Subcutaneous abdominal adipose tissue (tissue), 5 donors: ENCODE results near the gene PPP1R14C.

Experiments used
- H3K27ac ChIP-seq: one replicate; pipeline ENCODE4 v1.7.0; 2013; ENCODE audit warnings: low read depth, mild to moderate bottlenecking, inconsistent platforms, low read length, moderate library complexity
- H3K27me3 ChIP-seq, 5 donors: one replicate each; pipeline ENCODE4 v1.7.0; 2013; ENCODE audit warnings: low read length in 5 of 5, inconsistent platforms in 1 of 5; ENCODE audit not compliant: control insufficient read depth in 5 of 5, insufficient read depth in 4 of 5
- H3K36me3 ChIP-seq, 5 donors: one replicate each; pipeline ENCODE4 v1.7.0; 2013; ENCODE audit warnings: low read length in 5 of 5; ENCODE audit not compliant: control insufficient read depth in 5 of 5, insufficient read depth in 5 of 5
- H3K4me1 ChIP-seq, 5 donors: one replicate each; pipeline ENCODE4 v1.7.0; 2013; ENCODE audit warnings: low read length in 5 of 5, mild to moderate bottlenecking in 3 of 5, moderate library complexity in 1 of 5; ENCODE audit not compliant: control insufficient read depth in 5 of 5, insufficient read depth in 5 of 5
- H3K4me3 ChIP-seq, 5 donors: one replicate each; pipeline ENCODE4 v1.7.0; 2013; ENCODE audit warnings: low read length in 5 of 5, low read depth in 1 of 5
- H3K9ac ChIP-seq, 5 donors: one replicate each; pipeline ENCODE4 v1.7.0; 2013; ENCODE audit warnings: low read length in 5 of 5, mild to moderate bottlenecking in 4 of 5, moderate library complexity in 3 of 5
- H3K9me3 ChIP-seq, 5 donors: one replicate each; pipeline ENCODE4 v1.7.0; 2013; ENCODE audit warnings: low read length in 5 of 5; ENCODE audit not compliant: control insufficient read depth in 5 of 5
- donor health status: healthy.
- donor health status: healthy.
- donor health status: healthy.
- donor health status: healthy.
- donor health status: healthy.

Gene PPP1R14C

DNA sequence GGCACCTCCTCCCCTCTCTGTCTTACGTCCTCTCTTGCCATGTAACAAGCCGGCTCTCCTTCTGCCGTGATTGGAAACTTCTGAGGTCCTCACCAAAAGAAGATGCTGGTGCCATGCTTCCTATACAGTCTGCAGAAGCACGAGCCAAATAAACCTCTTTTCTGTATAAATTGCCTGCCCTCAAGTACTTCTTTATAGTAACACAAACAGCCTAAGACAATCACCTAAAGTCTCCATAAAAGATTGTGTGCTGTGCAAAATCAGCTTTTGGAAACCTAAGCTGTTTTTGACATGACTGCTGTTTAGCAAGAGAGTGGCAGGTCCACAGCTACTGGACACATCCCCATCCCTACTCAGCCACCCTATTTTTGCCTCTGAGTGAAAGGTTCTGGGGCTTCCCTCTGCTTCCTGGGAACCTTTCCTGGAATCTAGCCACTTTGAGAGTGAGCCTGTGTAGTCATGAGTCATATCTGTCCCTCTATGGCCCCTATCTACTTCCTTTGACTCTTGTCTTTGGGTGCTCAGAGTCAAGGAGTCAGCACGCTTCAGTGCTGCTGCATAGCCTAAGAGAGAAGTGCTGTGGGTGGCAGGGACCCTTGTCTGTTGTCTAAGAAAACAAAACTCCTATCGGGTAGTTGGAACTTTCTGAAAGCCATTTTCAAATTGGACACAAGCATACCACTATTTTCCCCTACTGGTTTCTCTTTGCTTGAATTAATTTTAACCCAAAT lies 110.0 kb downstream of the PPP1R14C start:
- H3K4me3 ChIP-seq: no peak overlapping the region
- H3K9me3 ChIP-seq: peaks cover 0 to 5% (median 5%) of the 10 kb centered on the region in 5 donors
- H3K9ac ChIP-seq: no peak overlapping the region
- H3K36me3 ChIP-seq: no peaks in the 10 kb centered on the region
- H3K27ac ChIP-seq: no peak overlapping the region
- H3K27me3 ChIP-seq: peaks cover 0 to 5% (median 0%) of the 10 kb centered on the region in 5 donors
- no peaks in the 10 kb centered on the region for H3K4me1 ChIP-seq

DNA sequence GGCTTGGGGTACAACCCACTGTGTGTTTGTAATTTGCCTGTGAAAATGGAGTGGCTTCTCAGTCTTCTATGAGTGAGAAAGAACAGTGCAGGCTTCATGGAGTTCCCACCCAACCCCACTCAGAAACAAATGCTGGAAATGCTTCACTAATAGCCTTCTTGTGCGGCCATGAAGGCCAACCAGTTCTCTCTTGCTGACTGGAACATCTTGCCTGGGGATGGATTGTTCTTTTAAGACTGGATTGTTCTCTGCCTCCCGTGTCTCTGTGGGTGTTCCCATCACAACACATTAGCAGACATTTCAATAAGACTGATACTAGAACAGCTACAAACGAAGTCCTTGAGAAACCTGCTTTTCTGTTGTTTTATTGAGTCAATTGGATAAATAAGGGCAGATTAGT lies 110.6 kb downstream of the PPP1R14C start:
- Histone ChIP-seq H3K36me3 (no peaks in the 10 kb centered on the region), H3K9ac (no peak overlapping the region), H3K9me3 (no peaks in the 10 kb centered on the region), H3K4me3 (no peak overlapping the region), H3K4me1 (no peaks in the 10 kb centered on the region), H3K27me3 (peaks cover 0 to 5% (median 0%) of the 10 kb centered on the region in 5 donors), H3K27ac (no peak overlapping the region)

DNA sequence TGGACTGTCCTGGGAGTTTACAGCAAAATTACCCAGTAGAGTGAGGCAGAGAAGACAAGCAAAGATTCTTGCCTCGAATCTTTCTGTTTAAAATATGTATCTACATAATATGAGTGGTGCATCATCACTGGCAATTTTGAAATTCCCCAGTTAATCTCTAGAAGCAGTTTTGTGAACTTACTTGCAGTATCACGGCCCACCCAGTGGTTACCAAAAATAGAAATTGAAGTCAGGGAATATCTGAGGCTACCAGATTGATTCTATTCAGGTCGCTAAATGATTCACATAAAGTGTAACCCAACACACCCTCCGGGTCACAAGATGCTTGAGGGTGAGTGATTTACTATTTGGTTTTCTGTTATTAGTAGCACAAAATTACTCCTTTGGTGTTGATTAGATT lies 111.9 kb downstream of the PPP1R14C start:
- H3K27ac ChIP-seq: no peak overlapping the region
- no peaks in the 10 kb centered on the region for H3K9me3 ChIP-seq
- H3K4me3 ChIP-seq: no peak overlapping the region
- no peaks in the 10 kb centered on the region for H3K4me1 ChIP-seq
- peaks cover 0 to 5% (median 0%) of the 10 kb centered on the region in 5 donors for H3K27me3 ChIP-seq
- no peaks in the 10 kb centered on the region for H3K36me3 ChIP-seq
- no peak overlapping the region for H3K9ac ChIP-seq

DNA sequence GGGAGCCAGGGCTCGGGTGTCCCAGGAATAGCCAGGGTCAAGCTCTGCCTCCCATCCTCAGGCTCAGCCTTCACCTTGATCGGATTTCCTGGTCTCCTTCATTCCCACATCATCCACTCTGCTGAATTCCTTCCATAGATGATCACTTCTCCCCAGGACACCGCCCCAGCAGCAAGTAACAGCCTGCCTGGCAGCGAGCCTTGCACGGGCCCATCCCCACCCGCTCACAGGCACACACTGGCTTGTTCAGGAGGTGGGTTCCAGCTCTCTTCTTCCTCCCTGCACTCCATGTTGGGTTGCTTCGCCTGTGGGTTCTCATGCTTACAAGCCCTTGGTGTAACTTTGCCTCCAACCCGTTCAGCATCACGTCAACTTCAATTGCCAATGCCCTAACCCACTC lies 113.0 kb downstream of the PPP1R14C start:
- H3K36me3 ChIP-seq: no peaks in the 10 kb centered on the region
- H3K9ac ChIP-seq: no peak overlapping the region
- no peak overlapping the region for H3K27ac ChIP-seq
- H3K9me3 ChIP-seq: no peaks in the 10 kb centered on the region
- no peak overlapping the region for H3K4me3 ChIP-seq
- H3K4me1 ChIP-seq: no peaks in the 10 kb centered on the region
- H3K27me3 ChIP-seq: peaks cover 0 to 5% (median 0%) of the 10 kb centered on the region in 5 donors

DNA sequence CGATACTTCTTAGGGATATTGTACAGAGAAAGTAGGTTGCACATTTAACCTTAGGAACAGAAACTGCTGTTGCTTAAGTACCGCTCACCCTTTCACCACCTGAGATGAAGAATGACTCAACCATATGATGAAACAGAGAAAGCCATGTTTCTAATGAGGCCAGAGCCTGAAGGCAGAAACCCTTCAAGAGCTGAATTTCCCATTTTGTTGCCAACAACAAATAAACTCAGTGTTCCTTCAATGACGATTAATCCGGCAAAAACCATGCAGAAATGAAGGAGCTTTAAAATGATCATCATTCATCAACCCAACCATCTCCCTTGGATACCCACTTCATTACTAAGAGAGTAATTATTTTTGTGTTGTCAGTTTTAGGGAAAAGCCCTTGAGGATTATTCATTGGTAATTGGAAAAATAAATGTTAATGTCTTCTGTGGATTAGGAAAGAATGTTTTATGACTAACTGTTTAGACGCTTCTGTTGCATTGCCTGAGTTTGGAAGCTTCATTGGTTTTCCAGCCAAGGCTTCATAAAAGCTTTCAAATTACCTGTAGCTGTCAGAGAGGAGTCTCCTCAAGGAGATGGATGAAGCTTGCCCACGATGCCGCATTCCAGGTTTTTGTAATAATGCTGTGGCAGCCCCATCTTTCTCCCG lies 113.9 kb downstream of the PPP1R14C start:
- Histone ChIP-seq H3K27me3 (peaks cover 0 to 5% (median 0%) of the 10 kb centered on the region in 5 donors), H3K4me3 (no peak overlapping the region), H3K4me1 (no peaks in the 10 kb centered on the region), H3K27ac (no peak overlapping the region), H3K9me3 (no peaks in the 10 kb centered on the region), H3K36me3 (no peaks in the 10 kb centered on the region), H3K9ac (no peak overlapping the region)

DNA sequence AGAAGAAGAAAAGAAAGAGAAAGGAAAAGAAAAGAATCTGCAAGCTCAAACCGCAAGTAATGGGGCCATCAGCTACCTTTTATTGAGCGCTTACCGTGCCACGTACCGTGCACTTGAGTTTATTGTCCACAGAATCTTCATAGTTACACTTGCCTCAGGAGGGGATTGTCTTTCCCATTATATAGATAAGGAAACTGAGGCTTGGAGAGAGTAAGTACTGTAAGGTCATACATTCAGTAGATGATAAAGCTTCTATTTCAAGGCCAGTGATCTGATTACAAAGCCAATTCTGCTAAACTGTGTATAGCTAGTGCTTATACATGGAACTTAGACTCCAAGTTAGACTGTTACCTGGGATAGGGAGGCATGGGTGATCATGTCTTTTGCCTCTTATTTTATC lies 115.5 kb downstream of the PPP1R14C start:
- Histone ChIP-seq H3K9me3 (no peaks in the 10 kb centered on the region), H3K36me3 (no peaks in the 10 kb centered on the region), H3K4me3 (no peak overlapping the region), H3K4me1 (no peaks in the 10 kb centered on the region), H3K9ac (no peak overlapping the region), H3K27me3 (peaks cover 0 to 5% (median 0%) of the 10 kb centered on the region in 5 donors), H3K27ac (no peak overlapping the region)

DNA sequence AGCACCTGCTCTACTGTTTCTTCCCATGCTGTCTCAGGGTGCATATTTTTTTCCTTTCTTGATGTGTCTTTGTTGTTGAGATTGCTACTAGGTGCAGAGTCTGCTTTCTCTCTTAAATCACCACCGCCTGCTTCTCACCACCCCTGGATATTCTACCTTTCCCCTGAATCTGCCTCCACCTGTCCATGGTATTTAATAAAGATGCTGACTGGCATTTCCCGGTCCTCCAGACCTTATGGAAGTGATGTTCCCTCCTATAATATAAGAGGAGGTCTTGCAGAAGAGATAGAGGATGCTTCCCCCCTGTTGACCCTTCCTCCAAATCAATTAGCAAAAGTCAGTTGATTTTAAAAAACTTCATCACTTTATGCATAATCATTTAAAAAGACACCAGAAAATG lies 118.1 kb downstream of the PPP1R14C start:
- Histone ChIP-seq H3K36me3 (no peaks in the 10 kb centered on the region), H3K4me1 (no peaks in the 10 kb centered on the region), H3K4me3 (no peak overlapping the region)

DNA sequence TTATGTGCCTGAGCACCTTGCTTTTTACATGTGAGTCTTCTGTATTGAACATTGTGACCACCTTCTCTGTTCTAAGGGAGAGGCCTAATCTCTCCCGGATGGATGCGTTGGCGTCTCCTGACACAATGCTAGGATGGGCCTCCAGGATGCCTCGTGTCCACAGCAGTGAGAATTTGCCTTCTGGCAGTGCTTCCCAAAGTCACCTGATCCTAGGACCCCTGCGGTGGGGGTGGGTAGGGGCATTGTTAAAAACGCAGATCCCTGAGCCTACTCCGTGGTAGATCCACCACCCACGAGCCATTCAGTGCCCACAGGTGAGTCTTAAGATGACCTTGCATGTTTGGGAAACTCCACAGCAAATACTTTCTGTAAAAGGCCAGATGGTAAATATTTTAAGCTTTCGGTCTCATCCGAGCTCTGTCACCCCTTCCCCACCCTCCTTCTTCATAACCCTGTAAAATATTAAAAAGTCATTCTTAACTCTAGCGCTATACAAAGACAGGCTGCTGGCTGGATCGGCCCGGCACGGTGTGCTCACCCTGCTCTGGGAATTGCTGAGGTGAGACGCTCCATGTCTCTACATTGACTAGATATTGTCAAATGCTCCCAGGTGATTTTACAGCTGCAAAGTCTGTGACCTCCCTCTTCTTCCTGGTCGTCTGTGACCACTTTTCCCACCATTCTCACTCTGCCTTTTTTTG lies 119.3 kb downstream of the PPP1R14C start:
- H3K4me1 ChIP-seq: no peaks in the 10 kb centered on the region

More for the DNA sequence above, 118.1 kb downstream of the PPP1R14C start:
- Histone ChIP-seq H3K27ac (no peak overlapping the region), H3K9ac (no peak overlapping the region), H3K9me3 (peaks cover 0 to 7% (median 0%) of the 10 kb centered on the region in 5 donors), H3K27me3 (peaks cover 0 to 3% (median under 1%) of the 10 kb centered on the region in 5 donors)

DNA sequence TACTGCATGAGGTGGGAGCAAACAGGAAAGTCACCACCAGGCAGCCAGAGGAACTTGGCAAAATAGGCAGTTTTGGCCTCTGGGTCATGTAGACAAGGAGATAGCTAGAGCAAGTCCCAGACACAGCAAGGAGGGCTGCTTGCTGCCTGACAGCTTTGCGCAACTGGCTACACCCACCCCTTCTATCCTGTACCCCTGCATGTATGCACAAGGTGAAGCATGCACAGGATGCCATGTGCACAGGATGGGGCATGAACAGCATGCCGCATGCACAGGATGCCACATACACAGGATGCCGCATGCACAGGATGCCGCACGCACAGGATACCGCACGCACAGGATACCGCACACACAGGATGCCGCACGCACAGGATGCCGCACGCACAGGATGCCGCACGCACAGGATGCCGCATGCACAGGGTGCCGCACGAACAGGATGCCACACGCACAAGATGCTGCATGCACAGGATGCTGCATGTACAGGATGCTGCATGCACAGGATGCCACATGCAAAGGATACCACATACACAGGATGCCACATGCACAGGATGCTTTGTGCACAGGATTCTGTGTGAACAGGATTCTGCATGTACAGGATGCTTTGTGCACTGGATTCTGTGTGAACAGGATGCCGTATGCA lies 121.0 kb downstream of the PPP1R14C start:
- peaks cover 0 to 7% (median 0%) of the 10 kb centered on the region in 5 donors for H3K9me3 ChIP-seq
- H3K4me3 ChIP-seq: no peak overlapping the region
- H3K9ac ChIP-seq: no peak overlapping the region
- peaks cover 0 to 3% (median 3%) of the 10 kb centered on the region in 5 donors for H3K27me3 ChIP-seq
- no peak overlapping the region for H3K27ac ChIP-seq
- H3K36me3 ChIP-seq: no peaks in the 10 kb centered on the region
- H3K4me1 ChIP-seq: no peaks in the 10 kb centered on the region

More for the DNA sequence above, 119.3 kb downstream of the PPP1R14C start:
- H3K4me3 ChIP-seq: no peak overlapping the region
- H3K36me3 ChIP-seq: no peaks in the 10 kb centered on the region
- H3K27me3 ChIP-seq: peaks cover 0 to 3% (median 0%) of the 10 kb centered on the region in 5 donors
- H3K9me3 ChIP-seq: peaks cover 0 to 7% (median 0%) of the 10 kb centered on the region in 5 donors
- H3K27ac ChIP-seq: no peak overlapping the region
- H3K9ac ChIP-seq: no peak overlapping the region
